Sigmoid colon (tissue), 3 donors: ENCODE data around the gene SLC15A1.

ENCODE experiments used
- CTCF ChIP-seq, 4 experiments: fragments of 450-650 bp in 3 of 4; fragments of 200-600 bp in 1 of 4; IDR thresholded peaks; one replicate each; pipeline ENCODE4 v1.5.1; 2016 to 2019; ENCODE audit warnings: antibody characterized with exemption in 4 of 4, mild to moderate bottlenecking in 3 of 4, moderate library complexity in 2 of 4
- POLR2A ChIP-seq, 2 donors: fragments of 450-650 bp; IDR thresholded peaks; one replicate each; pipeline ENCODE4 v1.6.1; 2016; ENCODE audit warnings: antibody characterized with exemption in 2 of 2, mild to moderate bottlenecking in 2 of 2, moderate library complexity in 2 of 2

- TF ChIP-seq CTCF (IDR thresholded peaks at IDR 0.05) (no peak), POLR2A (IDR thresholded peaks at IDR 0.05) (no peak)
These were observed 32.9 kb upstream of the SLC15A1 start for GRCh38 chr13:98785405-98785804.
